Measurements from ENCODE around the gene UNC13D.
"Not testable (repeated sequence)": the region's sequence is repeated elsewhere in the genome, so short reads cannot be mapped to it uniquely, and the experiment has no call there.

DNA sequence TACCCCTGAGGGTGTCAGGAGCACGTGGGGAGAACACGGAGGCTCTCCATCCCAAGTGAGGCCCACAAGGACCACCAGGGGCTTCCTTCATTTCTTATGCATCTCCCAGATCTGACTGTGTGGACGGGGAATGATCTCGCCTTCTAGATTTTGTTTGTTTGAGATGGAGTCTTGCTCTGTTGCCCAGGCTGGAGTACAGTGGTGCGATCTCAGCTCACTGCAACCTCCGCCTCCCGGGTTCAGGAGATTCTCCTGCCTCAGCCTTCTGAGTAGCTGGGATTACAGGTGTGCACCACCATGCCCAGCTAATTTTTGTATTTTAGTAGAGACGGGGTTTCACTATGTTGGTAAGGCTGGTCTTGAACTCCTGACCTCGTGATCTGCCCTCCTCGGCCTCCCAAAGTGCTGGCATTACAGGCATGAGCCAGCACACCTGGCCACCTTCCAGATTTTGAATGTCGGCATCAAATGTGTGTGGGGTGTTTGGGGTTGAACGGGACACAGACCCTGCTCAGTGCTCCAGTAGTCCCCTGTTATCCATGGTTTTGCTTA is 24.6 kb upstream of the UNC13D start:
- TF ChIP-seq, protein P1, sequence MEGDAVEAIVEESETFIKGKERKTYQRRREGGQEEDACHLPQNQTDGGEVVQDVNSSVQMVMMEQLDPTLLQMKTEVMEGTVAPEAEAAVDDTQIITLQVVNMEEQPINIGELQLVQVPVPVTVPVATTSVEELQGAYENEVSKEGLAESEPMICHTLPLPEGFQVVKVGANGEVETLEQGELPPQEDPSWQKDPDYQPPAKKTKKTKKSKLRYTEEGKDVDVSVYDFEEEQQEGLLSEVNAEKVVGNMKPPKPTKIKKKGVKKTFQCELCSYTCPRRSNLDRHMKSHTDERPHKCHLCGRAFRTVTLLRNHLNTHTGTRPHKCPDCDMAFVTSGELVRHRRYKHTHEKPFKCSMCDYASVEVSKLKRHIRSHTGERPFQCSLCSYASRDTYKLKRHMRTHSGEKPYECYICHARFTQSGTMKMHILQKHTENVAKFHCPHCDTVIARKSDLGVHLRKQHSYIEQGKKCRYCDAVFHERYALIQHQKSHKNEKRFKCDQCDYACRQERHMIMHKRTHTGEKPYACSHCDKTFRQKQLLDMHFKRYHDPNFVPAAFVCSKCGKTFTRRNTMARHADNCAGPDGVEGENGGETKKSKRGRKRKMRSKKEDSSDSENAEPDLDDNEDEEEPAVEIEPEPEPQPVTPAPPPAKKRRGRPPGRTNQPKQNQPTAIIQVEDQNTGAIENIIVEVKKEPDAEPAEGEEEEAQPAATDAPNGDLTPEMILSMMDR (IDR thresholded peaks at IDR 0.05; ENCODE audit: low read length), result not testable (repeated sequence)
- not testable (repeated sequence) for TF ChIP-seq EZH2phosphoT487 (IDR thresholded peaks at IDR 0.05; ENCODE audit: low read length); EZH2 (optimal IDR thresholded peaks at IDR 0.05; ENCODE audit: low read depth, low read length)

Measured in MM.1S (cell line).